Fibroblast of lung (primary cell): Measurements from ENCODE around the gene A2M.

ENCODE experiments used
- EZH2 ChIP-seq: IDR thresholded peaks from 2 replicates; pipeline ENCODE4 v1.5.1; 2012; ENCODE audit warnings: low read length, control low read depth, mild to moderate bottlenecking; ENCODE audit errors: missing control alignments
- TF ChIP-seq, protein P1 (sequence below), 2 donors: IDR thresholded peaks in 1 of 2; conservative IDR thresholded peaks in 1 of 2; 1 replicate in 1 of 2; 2 replicates in 1 of 2; pipeline ENCODE4 v1.5.1; 2011 to 2012; ENCODE audit warnings: low read length in 2 of 2, control low read depth in 1 of 2, inconsistent platforms in 1 of 2, low read depth in 1 of 2, mild to moderate bottlenecking in 1 of 2

DNA sequence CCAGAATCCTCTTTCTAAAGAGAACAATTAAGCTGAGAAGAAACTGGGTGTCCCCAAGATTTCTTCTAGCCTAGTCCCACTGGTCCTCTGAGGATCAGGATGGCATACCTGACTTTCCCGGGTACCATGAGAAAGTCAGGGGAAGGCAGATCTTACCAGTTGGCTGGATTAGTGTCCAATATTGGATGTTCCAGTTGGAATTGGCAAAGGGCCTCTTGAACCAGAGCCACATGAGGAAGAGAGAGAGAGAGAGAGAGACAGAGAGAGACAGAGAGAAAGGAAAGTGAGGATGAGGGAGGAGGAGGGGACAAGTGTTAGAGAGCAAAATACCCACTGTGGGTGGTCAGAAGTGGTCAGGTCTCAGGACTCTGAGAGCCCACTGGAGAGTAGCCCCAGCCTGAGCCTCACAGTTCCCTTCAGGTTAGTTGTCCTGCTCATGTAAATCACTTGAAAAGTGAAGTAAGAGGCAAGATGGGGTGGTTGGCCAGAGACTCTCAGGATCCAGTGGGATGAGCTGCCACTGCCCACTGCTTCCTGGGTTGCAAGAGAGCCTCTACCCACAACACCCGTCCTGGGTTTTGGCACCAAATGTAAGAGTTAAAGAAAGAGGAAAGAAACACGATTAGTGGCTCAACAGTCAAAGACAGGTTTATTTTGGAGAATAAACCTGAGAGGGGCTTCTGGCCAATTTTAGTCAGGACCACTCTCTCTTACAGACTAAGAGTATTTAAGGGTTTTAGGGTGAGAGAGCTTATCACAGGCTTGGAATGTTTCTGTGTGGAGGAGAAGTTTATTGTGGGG is 28.4 kb upstream of the A2M start:
- TF ChIP-seq, protein P1, sequence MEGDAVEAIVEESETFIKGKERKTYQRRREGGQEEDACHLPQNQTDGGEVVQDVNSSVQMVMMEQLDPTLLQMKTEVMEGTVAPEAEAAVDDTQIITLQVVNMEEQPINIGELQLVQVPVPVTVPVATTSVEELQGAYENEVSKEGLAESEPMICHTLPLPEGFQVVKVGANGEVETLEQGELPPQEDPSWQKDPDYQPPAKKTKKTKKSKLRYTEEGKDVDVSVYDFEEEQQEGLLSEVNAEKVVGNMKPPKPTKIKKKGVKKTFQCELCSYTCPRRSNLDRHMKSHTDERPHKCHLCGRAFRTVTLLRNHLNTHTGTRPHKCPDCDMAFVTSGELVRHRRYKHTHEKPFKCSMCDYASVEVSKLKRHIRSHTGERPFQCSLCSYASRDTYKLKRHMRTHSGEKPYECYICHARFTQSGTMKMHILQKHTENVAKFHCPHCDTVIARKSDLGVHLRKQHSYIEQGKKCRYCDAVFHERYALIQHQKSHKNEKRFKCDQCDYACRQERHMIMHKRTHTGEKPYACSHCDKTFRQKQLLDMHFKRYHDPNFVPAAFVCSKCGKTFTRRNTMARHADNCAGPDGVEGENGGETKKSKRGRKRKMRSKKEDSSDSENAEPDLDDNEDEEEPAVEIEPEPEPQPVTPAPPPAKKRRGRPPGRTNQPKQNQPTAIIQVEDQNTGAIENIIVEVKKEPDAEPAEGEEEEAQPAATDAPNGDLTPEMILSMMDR (conservative IDR thresholded peaks at IDR 0.05 in 1 of 2, IDR thresholded peaks at IDR 0.05 in 1 of 2; ENCODE audit: low read depth in 1 of 2, low read length in 2 of 2): no peak
- TF ChIP-seq EZH2: no peak
